Ovary (tissue), 9 donors: ENCODE data around the gene LAYN. TPM values are rescaled to one million over a fixed set of nuclear protein-coding genes. Genes with fewer than 3 reads are reported as not detected.

Experiments used
- DNase-seq, 5 donors: peaks; one replicate each; pipeline ENCODE4 v3.0.0-alpha.2; 2019 to 2020
- H3K27ac ChIP-seq, 2 donors: fragments of 200-600 bp; one replicate each; pipeline versions ENCODE4 v1.5.1 to v1.8.0; 2019 to 2022
- H3K27me3 ChIP-seq: fragments of 200-600 bp; one replicate; pipeline ENCODE4 v1.8.0; 2022
- H3K36me3 ChIP-seq: fragments of 200-600 bp; sonication (generic); one replicate; pipeline ENCODE4 v1.5.1; 2019
- H3K4me1 ChIP-seq: one replicate; pipeline ENCODE4 v1.8.1; 2013; ENCODE audit warnings: mild to moderate bottlenecking, moderate library complexity; ENCODE audit not compliant: insufficient read depth
- H3K4me3 ChIP-seq: fragments of 200-600 bp; sonication (generic); one replicate; pipeline ENCODE4 v1.5.1; 2017
- H3K9me3 ChIP-seq, 2 donors: fragments of 200-600 bp in 1 of 2; sonication (generic) in 1 of 2; one replicate each; pipeline versions ENCODE4 v1.5.1 to v1.8.1; 2013 to 2019; ENCODE audit warnings: mild to moderate bottlenecking in 1 of 2, moderate library complexity in 1 of 2
- EP300 ChIP-seq: sonication (generic); formaldehyde crosslinking; IDR thresholded peaks from one replicate; pipeline ENCODE4 v1.6.1; 2017; ENCODE audit warnings: antibody characterized with exemption
- POLR2A ChIP-seq: fragments of 450-650 bp; IDR thresholded peaks from one replicate; pipeline ENCODE4 v1.6.1; 2017; ENCODE audit warnings: antibody characterized with exemption, mild to moderate bottlenecking, moderate library complexity
- WGBS, 3 donors: extraction: QIAGEN DNeasy Blood & Tissue Kit in 1 of 3; methylation state at CpG; one replicate each; pipeline versions ENCODE4 v1.1.5 to v1.1.7; 2013 to 2017; 5-methylcytosine and 5-hydroxymethylcytosine counted together
- intact Hi-C, 4 donors: fragments of 100-400 bp; cut with DNase I; formaldehyde crosslinking; loops; one replicate each; pipeline versions ENCODE4 v1.11.0 to v1.15.1; 2022 to 2023
- polyA plus RNA-seq, 2 donors: library from polyadenylated mRNA; stranded (reverse); fragments of 200-250 nt in 1 of 2; fragments of 350-450 nt in 1 of 2; fragmentation: Illumina TruSeq in 1 of 2; extraction: RNeasy Lipid Tissue Mini Kit (QIAGEN cat#74804) in 1 of 2; gene quantifications; one replicate each; pipeline ENCODE4 v1.2.3, GENCODE V29; 2013 to 2014
- total RNA-seq, 7 donors: library from RNA; depleted of rRNA in 2 of 7; stranded (reverse); fragments of >200 nt in 2 of 7; fragmentation: NEBNext Ultra II Directional in 3 of 7; extraction: Animal tissue kit (Norgen Biotek cat#: 25700) in 3 of 7; gene quantifications; one replicate each; pipeline versions ENCODE4 v1.1.0 to v1.2.4, GENCODE V29; 2016 to 2023
- TF ChIP-seq, protein P1 (sequence below), 3 donors: fragments of 450-650 bp in 2 of 3; fragments of 200-600 bp in 1 of 3; IDR thresholded peaks; one replicate each; pipeline versions ENCODE4 v1.5.1 to v1.8.0; 2016 to 2022; ENCODE audit warnings: antibody characterized with exemption in 3 of 3, mild to moderate bottlenecking in 1 of 3
- donor health status: DM: no; HTN: no; CAD: no; lungs with moderate emphysema.
- donor health status: DM: no; HTN: no; CAD: no.
- donor health status: Bipolar disorder and iron deficiency.
- donor health status: DM: yes; HTN: yes; CAD: no.
- donor health status: DM: no; HTN: no; CAD: no.
- donor health status: DM: yes; HTN: yes; CAD: no.

Gene LAYN
- total and polyA plus RNA-seq, 9 donors = 17.8 to 45.7 (median 29.1) TPM

DNA sequence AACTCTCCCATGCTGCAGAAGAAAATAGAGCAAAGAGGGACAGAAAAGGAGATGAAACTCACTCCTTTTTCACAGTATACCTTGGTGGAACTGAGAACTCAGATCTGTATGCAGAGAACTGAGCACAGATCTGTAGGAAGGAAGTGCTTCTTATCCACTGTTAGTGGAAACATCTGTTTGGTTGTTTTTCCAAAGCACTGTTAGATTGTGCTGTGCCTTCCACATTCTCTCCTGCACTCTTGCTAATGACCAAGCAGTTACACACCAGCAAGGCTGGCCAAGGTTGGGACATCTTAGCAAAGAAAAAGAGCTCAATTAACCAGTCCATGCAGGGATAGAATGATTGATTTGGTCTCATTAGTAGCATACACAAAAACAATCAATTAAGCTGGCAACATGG is 41.6 kb downstream of the LAYN start:
- DNase-seq = no peak
- H3K27ac ChIP-seq = peak overlapping the region in 1 of 2 donors; percentile 1
- H3K4me1 ChIP-seq = peaks cover 8% of the 10 kb centered on the region
- intact Hi-C loops = loop anchor here in 1 of 4 donors (5.0 kb wide), 1 partner anchor 260 kb away; no protein-coding TSS in a partner anchor
- H3K4me3 ChIP-seq = no peak overlapping the region
- no peaks in the 10 kb centered on the region for H3K36me3 ChIP-seq
- no peaks in the 10 kb centered on the region for H3K27me3 ChIP-seq
- TF ChIP-seq, protein P1, sequence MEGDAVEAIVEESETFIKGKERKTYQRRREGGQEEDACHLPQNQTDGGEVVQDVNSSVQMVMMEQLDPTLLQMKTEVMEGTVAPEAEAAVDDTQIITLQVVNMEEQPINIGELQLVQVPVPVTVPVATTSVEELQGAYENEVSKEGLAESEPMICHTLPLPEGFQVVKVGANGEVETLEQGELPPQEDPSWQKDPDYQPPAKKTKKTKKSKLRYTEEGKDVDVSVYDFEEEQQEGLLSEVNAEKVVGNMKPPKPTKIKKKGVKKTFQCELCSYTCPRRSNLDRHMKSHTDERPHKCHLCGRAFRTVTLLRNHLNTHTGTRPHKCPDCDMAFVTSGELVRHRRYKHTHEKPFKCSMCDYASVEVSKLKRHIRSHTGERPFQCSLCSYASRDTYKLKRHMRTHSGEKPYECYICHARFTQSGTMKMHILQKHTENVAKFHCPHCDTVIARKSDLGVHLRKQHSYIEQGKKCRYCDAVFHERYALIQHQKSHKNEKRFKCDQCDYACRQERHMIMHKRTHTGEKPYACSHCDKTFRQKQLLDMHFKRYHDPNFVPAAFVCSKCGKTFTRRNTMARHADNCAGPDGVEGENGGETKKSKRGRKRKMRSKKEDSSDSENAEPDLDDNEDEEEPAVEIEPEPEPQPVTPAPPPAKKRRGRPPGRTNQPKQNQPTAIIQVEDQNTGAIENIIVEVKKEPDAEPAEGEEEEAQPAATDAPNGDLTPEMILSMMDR (IDR thresholded peaks at IDR 0.05) = no peak
- TF ChIP-seq EP300 = no peak
- TF ChIP-seq POLR2A = no peak
- H3K9me3 ChIP-seq = no peaks in the 10 kb centered on the region

DNA sequence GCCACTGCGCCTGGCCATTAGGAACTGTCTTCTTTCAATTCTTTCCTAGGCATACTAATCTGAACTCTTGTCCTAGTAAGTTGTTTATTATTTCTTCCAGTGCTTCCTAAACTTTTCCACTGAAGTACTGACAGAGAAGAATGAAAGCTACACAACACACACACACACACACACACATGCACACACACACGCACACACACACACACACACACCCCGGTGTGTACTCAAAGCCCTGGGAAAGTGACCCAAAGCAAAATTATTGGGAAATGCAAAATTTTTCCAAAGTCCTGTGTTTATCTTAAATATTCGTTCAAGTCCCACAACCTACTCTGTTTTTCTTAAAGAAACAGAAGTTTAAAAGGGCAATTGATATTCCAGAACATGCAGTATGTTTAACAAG is 42.4 kb downstream of the LAYN start:
- Histone ChIP-seq H3K9me3 (no peaks in the 10 kb centered on the region), H3K4me1 (peaks cover 8% of the 10 kb centered on the region), H3K27ac (no peak overlapping the region), H3K27me3 (no peaks in the 10 kb centered on the region), H3K36me3 (no peaks in the 10 kb centered on the region), H3K4me3 (no peak overlapping the region)
- intact Hi-C loops = loop anchor here in 1 of 4 donors (5.0 kb wide), 1 partner anchor 259 kb away; no protein-coding TSS in a partner anchor
- WGBS, 3 donors = 29 to 46% (median 32%) methylated on average over 4 of the region's 4 CpGs
- DNase-seq = no peak
- no peak for TF ChIP-seq EP300
- TF ChIP-seq, protein P1 (IDR thresholded peaks at IDR 0.05) = no peak
- no peak for TF ChIP-seq POLR2A

DNA sequence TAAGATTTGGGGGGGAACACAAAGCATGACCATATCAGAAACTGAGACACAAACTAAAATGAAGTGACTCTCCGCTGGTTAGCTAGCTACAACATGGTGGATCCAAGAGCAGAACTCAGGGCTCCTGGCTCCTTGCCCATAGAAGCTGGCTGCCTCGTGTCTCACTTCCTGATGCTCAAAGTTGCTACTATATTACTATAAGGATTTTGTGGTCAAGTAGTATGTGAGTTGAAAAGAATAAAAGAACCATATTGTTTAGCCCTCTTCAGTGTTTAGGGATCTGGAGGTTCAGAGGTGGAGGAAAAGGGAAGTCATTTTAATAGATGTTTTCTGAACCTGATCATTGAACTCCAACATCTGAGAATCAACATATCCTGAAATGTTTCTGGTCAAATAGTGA is 44.9 kb downstream of the LAYN start:
- no peak overlapping the region for H3K4me3 ChIP-seq
- intact Hi-C loops = no loop called here

DNA sequence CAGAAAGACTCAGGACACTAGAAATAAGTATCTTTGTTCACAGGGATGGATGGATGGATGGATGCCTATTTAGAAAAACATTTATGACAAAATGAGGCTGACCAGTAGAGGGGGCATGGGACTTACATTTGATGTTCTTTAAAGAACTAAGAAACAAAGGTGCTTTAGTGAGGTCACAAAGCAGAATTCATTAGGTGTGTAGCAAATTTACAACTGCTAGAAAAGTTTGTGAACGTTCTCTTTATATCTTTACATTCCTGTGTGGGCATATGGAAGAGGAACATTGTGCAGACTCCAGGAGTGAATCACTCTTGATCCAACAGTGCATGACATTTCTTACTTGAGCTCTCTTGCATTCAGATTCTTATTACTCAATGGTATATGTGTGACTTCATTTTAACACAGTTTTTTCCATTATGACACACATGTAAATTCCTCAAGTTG is 45.9 kb downstream of the LAYN start:
- intact Hi-C loops = no loop called here
- no peaks in the 10 kb centered on the region for H3K27me3 ChIP-seq
- H3K9me3 ChIP-seq = no peaks in the 10 kb centered on the region
- 10 to 15% (median 11%) methylated on average over 1 of the region's 1 CpG for WGBS, 3 donors
- no peak overlapping the region for H3K4me3 ChIP-seq
- H3K36me3 ChIP-seq = no peaks in the 10 kb centered on the region
- DNase-seq = peak in 1 of 5 donors; percentile 48
- no peak overlapping the region for H3K27ac ChIP-seq
- TF ChIP-seq, protein P1 (IDR thresholded peaks at IDR 0.05) = peak in 1 of 3 donors; percentile 64
- no peak for TF ChIP-seq POLR2A
- peaks cover 12% of the 10 kb centered on the region for H3K4me1 ChIP-seq

More for the DNA sequence above, 44.9 kb downstream of the LAYN start:
- TF ChIP-seq EP300 (no peak), POLR2A (no peak)
- TF ChIP-seq, protein P1 (IDR thresholded peaks at IDR 0.05) = no peak
- no peak for DNase-seq
- no peaks in the 10 kb centered on the region for H3K36me3 ChIP-seq
- peaks cover 12% of the 10 kb centered on the region for H3K4me1 ChIP-seq
- no peaks in the 10 kb centered on the region for H3K9me3 ChIP-seq
- 52 to 57% (median 54%) methylated on average over 2 of the region's 2 CpGs for WGBS, 3 donors
- H3K27ac ChIP-seq = no peak overlapping the region
- no peaks in the 10 kb centered on the region for H3K27me3 ChIP-seq
